K562 (cell line): Measurements from ENCODE around the gene MAP2.

Source experiments
- ATF7 ChIP-seq: fragments of 450-650 bp; IDR thresholded peaks from 2 replicates; pipeline ENCODE4 v1.7.1; 2014; ENCODE audit warnings: mild to moderate bottlenecking, moderate library complexity
- CCAR2 ChIP-seq: fragments of 200-400 bp; formaldehyde crosslinking; IDR thresholded peaks from 2 replicates; pipeline ENCODE4 v1.6.1; 2017; ENCODE audit warnings: mild to moderate bottlenecking, low read depth, low read length
- CEBPB ChIP-seq: fragments of 450-650 bp; IDR thresholded peaks from 2 replicates; pipeline ENCODE4 v1.6.1; 2016; ENCODE audit warnings: missing genetic modification characterization, missing compliant biosample characterization
- CREB1 ChIP-seq, 2 experiments: sonication (generic) in 1 of 2; formaldehyde crosslinking in 1 of 2; IDR thresholded peaks; 2 replicates each; pipeline versions ENCODE4 v1.6.1 to v1.8.0; 2012 to 2022; ENCODE audit warnings: inconsistent platforms in 1 of 2, mild to moderate bottlenecking in 1 of 2, missing genetic modification reagents in 1 of 2, moderate library complexity in 1 of 2
- ELF4 ChIP-seq: fragments of 450-650 bp; formaldehyde crosslinking; IDR thresholded peaks from 2 replicates; pipeline ENCODE4 v1.4.0; 2022; ENCODE audit warnings: missing genetic modification characterization
- HNRNPL ChIP-seq: fragments of 200-400 bp; formaldehyde crosslinking; IDR thresholded peaks from 2 replicates; pipeline ENCODE4 v1.6.1; 2017; ENCODE audit warnings: low read depth, mild to moderate bottlenecking, low read length
- NCOA4 ChIP-seq: fragments of 450-650 bp; IDR thresholded peaks from 2 replicates; pipeline ENCODE4 v1.6.1; 2018; ENCODE audit warnings: mild to moderate bottlenecking; ENCODE audit not compliant: partially characterized antibody
- POLR2A ChIP-seq: fragments of 450-650 bp; conservative IDR thresholded peaks from 2 replicates; pipeline ENCODE4 v1.6.1; 2016
- TAF7 ChIP-seq: fragments of 450-650 bp; IDR thresholded peaks from 2 replicates; pipeline ENCODE4 v1.6.1; 2016; ENCODE audit warnings: missing genetic modification characterization, missing compliant biosample characterization
- ZNF445 ChIP-seq: fragments of 250-450 bp; sonication (Bioruptor Pico); IDR thresholded peaks from 2 replicates; pipeline ENCODE4 v1.4.0; 2020; ENCODE audit warnings: low read depth, mild to moderate bottlenecking, moderate library complexity
- TF ChIP-seq, protein P1 (sequence below), 2 experiments: IDR thresholded peaks; 2 replicates each; pipeline ENCODE4 v1.6.1; 2012; ENCODE audit warnings: improper control_type of control experiment in 2 of 2, low read depth in 2 of 2, low read length in 2 of 2, borderline replicate concordance in 1 of 2

DNA sequence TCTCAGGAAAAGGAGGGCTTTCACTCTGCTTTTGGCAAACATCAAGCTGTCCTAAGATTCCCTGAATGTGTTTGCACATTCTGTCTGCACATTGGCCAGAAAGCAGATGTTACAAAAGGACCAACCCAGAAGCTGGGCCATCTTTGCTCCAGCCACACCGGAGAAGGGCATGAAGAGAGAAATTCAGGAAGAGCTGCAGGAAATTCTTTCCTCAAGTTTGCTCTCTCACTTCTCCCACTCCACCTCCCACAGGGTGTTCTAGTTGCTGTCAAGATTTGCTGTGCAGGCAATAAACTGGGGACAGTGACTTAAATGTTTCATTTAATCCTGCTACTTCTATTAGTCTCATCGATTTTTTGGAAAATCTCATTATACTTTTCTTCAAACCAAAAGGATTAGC lies 210.1 kb downstream of the MAP2 start:
- TF ChIP-seq CCAR2 (no peak), NCOA4 (no peak), ATF7 (no peak), TAF7 (tag) (no peak), CEBPB (tag) (no peak), ZNF445 (CRISPR knock-in tag) (no peak), CREB1 (IDR thresholded peaks at IDR 0.05) (no peak), CREB1 (CRISPR knock-in tag; IDR thresholded peaks at IDR 0.05) (no peak), POLR2A (no peak), ELF4 (CRISPR knock-in tag) (no peak), HNRNPL (no peak)
- TF ChIP-seq, protein P1, sequence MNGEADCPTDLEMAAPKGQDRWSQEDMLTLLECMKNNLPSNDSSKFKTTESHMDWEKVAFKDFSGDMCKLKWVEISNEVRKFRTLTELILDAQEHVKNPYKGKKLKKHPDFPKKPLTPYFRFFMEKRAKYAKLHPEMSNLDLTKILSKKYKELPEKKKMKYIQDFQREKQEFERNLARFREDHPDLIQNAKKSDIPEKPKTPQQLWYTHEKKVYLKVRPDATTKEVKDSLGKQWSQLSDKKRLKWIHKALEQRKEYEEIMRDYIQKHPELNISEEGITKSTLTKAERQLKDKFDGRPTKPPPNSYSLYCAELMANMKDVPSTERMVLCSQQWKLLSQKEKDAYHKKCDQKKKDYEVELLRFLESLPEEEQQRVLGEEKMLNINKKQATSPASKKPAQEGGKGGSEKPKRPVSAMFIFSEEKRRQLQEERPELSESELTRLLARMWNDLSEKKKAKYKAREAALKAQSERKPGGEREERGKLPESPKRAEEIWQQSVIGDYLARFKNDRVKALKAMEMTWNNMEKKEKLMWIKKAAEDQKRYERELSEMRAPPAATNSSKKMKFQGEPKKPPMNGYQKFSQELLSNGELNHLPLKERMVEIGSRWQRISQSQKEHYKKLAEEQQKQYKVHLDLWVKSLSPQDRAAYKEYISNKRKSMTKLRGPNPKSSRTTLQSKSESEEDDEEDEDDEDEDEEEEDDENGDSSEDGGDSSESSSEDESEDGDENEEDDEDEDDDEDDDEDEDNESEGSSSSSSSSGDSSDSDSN (IDR thresholded peaks at IDR 0.05; ENCODE audit: borderline replicate concordance in 1 of 2, low read depth in 2 of 2, low read length in 2 of 2), result no peak
